Gastrocnemius medialis (tissue), 4 donors: ENCODE measurements around the gene MTX3. TPM values are rescaled to one million over a fixed set of nuclear protein-coding genes. Genes with fewer than 3 reads are reported as not detected.

Experiments
- ATAC-seq, 2 donors: fragments of 150-250 bp; one replicate each; pipeline ENCODE4 v1.9.1; 2016
- DNase-seq, 2 donors: peaks; one replicate each; pipeline ENCODE4 v3.0.0-alpha.2; 2019
- H3K27ac ChIP-seq, 4 donors: fragments of 200-600 bp; sonication (generic); 1 replicate in 1 of 4; 2 replicates in 3 of 4; pipeline ENCODE4 v1.5.1; 2016 to 2018; ENCODE audit warnings: mild to moderate bottlenecking in 2 of 4, moderate library complexity in 1 of 4
- H3K27me3 ChIP-seq, 3 donors: fragments of 200-600 bp; sonication (generic) in 2 of 3; 1 replicate in 1 of 3; 2 replicates in 2 of 3; pipeline versions ENCODE4 v1.5.1 to v1.6.0; 2016 to 2019; ENCODE audit warnings: mild to moderate bottlenecking in 1 of 3, moderate library complexity in 1 of 3
- H3K36me3 ChIP-seq, 2 donors: fragments of 200-600 bp; sonication (generic) in 1 of 2; one replicate each; pipeline ENCODE4 v1.5.1; 2017 to 2018
- H3K4me1 ChIP-seq, 2 donors: fragments of 200-600 bp; sonication (generic) in 1 of 2; one replicate each; pipeline ENCODE4 v1.5.1; 2016 to 2017; ENCODE audit warnings: mild to moderate bottlenecking in 2 of 2
- H3K4me3 ChIP-seq, 4 donors: fragments of 200-600 bp; sonication (generic) in 3 of 4; 1 replicate in 1 of 4; 2 replicates in 3 of 4; pipeline ENCODE4 v1.5.1; 2016 to 2019; ENCODE audit warnings: mild to moderate bottlenecking in 2 of 4
- H3K9me3 ChIP-seq, 3 donors: fragments of 200-600 bp; sonication (generic) in 2 of 3; 1 replicate in 1 of 3; 2 replicates in 2 of 3; pipeline ENCODE4 v1.5.1; 2016 to 2019
- POLR2A ChIP-seq, 2 donors: fragments of 450-650 bp; IDR thresholded peaks; one replicate each; pipeline ENCODE4 v1.6.1; 2017; ENCODE audit warnings: antibody characterized with exemption in 2 of 2, mild to moderate bottlenecking in 2 of 2, moderate library complexity in 2 of 2
- in situ Hi-C, 4 donors: fragments of 200-750 bp; cut with MboI; loops; one replicate each; pipeline versions ENCODE4 v1.15.0 to v1.8.0; 2017; ENCODE audit warnings: low sequenced_read_pairs in 4 of 4
- intact Hi-C: fragments of 100-400 bp; cut with DNase I; formaldehyde crosslinking; loops from one replicate; pipeline ENCODE4 v1.15.1; 2023; ENCODE audit warnings: low total_unique reads
- total RNA-seq, 4 donors: library from RNA; depleted of rRNA; stranded (reverse); fragments of >200 nt; gene quantifications; one replicate each; pipeline versions ENCODE4 v1.1.0 to v1.2.3, GENCODE V29; 2016
- TF ChIP-seq, protein P1 (sequence below), 5 experiments: fragments of 450-650 bp in 3 of 5; fragments of 200-600 bp in 2 of 5; sonication (generic) in 2 of 5; IDR thresholded peaks in 4 of 5; conservative IDR thresholded peaks in 1 of 5; 1 replicate in 4 of 5; 2 replicates in 1 of 5; pipeline ENCODE4 v1.5.1; 2016 to 2019; ENCODE audit warnings: antibody characterized with exemption in 5 of 5, mild to moderate bottlenecking in 3 of 5, moderate library complexity in 3 of 5

MTX3 gene
- total RNA-seq, 4 donors from 2014 or later: 8.2 to 29.3 (median 10.8) TPM

GRCh38 chr5:79959407-79959806, 31.7 kb downstream of the MTX3 start:
- H3K4me1 ChIP-seq: no peaks in the 10 kb centered on the region
- no peaks in the 10 kb centered on the region for H3K9me3 ChIP-seq
- H3K27me3 ChIP-seq: no peaks in the 10 kb centered on the region
- no peak overlapping the region for H3K27ac ChIP-seq
- H3K4me3 ChIP-seq: no peak overlapping the region
- intact Hi-C loops: no loop called here
- TF ChIP-seq, protein P1, sequence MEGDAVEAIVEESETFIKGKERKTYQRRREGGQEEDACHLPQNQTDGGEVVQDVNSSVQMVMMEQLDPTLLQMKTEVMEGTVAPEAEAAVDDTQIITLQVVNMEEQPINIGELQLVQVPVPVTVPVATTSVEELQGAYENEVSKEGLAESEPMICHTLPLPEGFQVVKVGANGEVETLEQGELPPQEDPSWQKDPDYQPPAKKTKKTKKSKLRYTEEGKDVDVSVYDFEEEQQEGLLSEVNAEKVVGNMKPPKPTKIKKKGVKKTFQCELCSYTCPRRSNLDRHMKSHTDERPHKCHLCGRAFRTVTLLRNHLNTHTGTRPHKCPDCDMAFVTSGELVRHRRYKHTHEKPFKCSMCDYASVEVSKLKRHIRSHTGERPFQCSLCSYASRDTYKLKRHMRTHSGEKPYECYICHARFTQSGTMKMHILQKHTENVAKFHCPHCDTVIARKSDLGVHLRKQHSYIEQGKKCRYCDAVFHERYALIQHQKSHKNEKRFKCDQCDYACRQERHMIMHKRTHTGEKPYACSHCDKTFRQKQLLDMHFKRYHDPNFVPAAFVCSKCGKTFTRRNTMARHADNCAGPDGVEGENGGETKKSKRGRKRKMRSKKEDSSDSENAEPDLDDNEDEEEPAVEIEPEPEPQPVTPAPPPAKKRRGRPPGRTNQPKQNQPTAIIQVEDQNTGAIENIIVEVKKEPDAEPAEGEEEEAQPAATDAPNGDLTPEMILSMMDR (IDR thresholded peaks at IDR 0.05 in 4 of 5, conservative IDR thresholded peaks at IDR 0.05 in 1 of 5): no peak
- TF ChIP-seq POLR2A (IDR thresholded peaks at IDR 0.05): no peak
- no peaks in the 10 kb centered on the region for H3K36me3 ChIP-seq
- DNase-seq: no peak
- in situ Hi-C loops: no loop called here
- ATAC-seq: no peak

DNA sequence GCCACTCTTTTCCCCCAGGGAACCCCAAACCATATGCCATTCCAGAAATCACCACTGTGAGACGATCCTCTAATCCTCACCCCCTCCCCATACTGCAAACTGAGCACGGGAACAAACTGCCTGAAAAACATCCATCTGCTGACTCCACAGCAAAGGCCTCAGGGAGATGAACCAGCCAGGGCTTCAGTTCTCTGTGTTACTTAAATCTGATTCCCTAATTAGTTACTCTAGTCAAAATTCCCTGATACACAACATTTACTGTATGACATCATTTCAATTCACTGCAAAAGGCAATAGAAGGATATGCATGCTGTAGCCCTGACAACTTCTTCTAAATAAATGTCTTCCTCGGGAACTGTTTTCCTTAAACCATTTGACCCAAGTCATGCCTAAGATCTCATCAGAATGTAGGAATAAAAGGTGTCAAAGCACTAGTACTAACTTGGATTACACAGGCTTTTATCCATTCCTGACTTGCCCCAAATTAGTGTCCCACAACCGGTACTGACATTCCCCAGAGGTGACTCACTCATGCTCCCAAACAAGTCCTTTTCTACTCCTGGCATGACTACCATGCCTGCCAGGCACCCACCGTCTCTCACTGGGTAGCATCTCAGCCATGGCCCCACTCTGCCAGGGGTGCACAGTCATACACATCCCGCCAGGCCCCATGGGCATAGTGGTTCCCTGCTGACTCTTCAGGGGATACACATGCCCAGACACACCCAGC, 35.0 kb downstream of the MTX3 start:
- Histone ChIP-seq H3K27ac (no peak overlapping the region), H3K4me3 (no peak overlapping the region), H3K27me3 (no peaks in the 10 kb centered on the region), H3K4me1 (no peaks in the 10 kb centered on the region), H3K36me3 (no peaks in the 10 kb centered on the region), H3K9me3 (no peaks in the 10 kb centered on the region)
- TF ChIP-seq POLR2A (IDR thresholded peaks at IDR 0.05): no peak
- TF ChIP-seq, protein P1 (IDR thresholded peaks at IDR 0.05 in 4 of 5, conservative IDR thresholded peaks at IDR 0.05 in 1 of 5): no peak
- DNase-seq (no peak), ATAC-seq (no peak)
- in situ Hi-C loops (no loop called here), intact Hi-C loops (no loop called here)

DNA sequence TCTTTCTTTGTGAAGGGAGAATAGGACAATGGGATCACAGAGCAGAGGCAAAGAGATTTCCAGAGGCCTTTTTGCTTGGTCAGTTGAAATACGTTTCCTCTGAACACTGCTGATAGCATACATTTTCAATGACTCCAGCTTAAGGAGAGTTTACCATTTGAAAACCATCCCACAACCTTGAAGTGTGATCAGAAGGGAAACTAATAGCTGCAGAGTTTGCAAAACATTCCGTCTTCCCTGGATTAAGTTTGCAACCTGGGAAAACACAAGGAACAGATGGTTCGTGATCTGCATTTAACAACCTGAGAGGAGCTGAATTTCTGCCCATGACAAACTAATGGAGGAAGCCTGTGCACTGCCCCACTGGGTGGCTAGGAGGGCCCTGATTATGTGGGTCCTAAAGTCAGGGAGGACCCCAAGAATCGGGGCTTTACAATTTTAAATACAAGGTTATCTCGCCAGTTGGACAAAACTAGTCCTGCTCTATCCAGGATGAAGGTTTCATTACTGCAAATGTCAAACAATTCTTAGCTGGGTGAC, 35.6 kb downstream of the MTX3 start:
- no peaks in the 10 kb centered on the region for H3K4me1 ChIP-seq
- no peaks in the 10 kb centered on the region for H3K36me3 ChIP-seq
- H3K4me3 ChIP-seq: no peak overlapping the region
- H3K27me3 ChIP-seq: no peaks in the 10 kb centered on the region
- no peak for DNase-seq
- TF ChIP-seq, protein P1 (IDR thresholded peaks at IDR 0.05 in 4 of 5, conservative IDR thresholded peaks at IDR 0.05 in 1 of 5): no peak
- no peak for TF ChIP-seq POLR2A (IDR thresholded peaks at IDR 0.05)
- H3K9me3 ChIP-seq: no peaks in the 10 kb centered on the region
- in situ Hi-C loops: no loop called here
- ATAC-seq: no peak
- intact Hi-C loops: no loop called here
- H3K27ac ChIP-seq: no peak overlapping the region

GRCh38 chr5:79954620-79955019, 36.4 kb downstream of the MTX3 start:
- intact Hi-C loops: no loop called here
- no peak overlapping the region for H3K27ac ChIP-seq
- DNase-seq (no peak), ATAC-seq (no peak)
- no peaks in the 10 kb centered on the region for H3K36me3 ChIP-seq
- no peaks in the 10 kb centered on the region for H3K4me1 ChIP-seq
- H3K9me3 ChIP-seq: no peaks in the 10 kb centered on the region
- H3K4me3 ChIP-seq: no peak overlapping the region
- H3K27me3 ChIP-seq: no peaks in the 10 kb centered on the region
- in situ Hi-C loops: no loop called here
- TF ChIP-seq, protein P1 (IDR thresholded peaks at IDR 0.05 in 4 of 5, conservative IDR thresholded peaks at IDR 0.05 in 1 of 5): no peak
- TF ChIP-seq POLR2A (IDR thresholded peaks at IDR 0.05): no peak
